Activated T-cell treated with anti-CD3 and anti-CD28 coated beads for 1 hour (primary cell): ENCODE measurements around the gene LRRC45.

Experiments
- DNase-seq: peaks from one replicate; pipeline ENCODE4 v3.0.0-alpha.2; 2020; ENCODE audit warnings: low read depth

LRRC45 gene

DNA sequence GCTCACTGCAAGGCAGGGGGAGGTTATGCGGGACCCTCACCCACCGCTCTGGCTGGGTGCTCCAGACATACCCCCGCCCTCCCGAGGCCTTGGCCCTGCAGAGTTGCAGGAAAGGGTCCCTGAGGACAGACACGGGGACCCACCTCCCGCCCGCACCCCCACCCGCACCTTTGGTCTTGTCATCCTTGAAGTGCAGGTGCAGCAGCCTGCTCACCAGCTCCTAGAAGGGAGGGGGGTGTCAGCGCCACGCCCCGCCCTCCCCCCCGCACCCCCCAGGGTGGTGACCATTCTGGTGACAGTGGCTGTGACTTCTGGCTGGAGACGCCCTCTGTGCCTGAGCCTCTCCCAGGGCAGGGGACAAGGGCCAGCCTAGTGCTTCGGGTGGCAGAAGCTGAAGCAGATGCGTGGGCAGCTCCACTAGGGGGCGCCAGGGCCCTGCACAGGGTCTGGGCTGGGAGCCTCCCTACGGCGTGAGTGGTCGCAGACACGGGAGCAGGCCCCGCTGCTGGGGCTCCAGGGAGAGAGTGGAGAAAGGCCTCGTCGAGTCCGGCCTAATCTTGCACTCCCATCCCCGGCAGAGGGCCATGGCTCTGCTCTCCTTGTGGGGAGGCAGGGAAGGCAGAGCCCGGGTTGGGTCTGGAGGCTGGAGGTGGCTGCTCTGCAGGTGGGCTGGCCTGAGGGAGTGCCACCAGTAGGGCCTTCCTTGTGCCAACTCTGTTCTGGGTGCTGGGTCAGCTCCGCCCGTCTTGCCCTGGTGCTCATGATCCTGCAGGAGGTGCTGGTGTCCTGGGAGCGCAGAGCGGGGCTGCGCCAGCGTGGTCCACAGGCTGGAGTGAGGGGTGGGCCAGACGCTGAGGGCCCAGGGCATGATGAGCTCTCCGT is 3.2 kb upstream of the LRRC45 start:
- peak; percentile 53 for DNase-seq

- DNase-seq, result no peak
These were observed 2.5 kb upstream of the LRRC45 start for GRCh38 chr17:82020572-82021106.

DNA sequence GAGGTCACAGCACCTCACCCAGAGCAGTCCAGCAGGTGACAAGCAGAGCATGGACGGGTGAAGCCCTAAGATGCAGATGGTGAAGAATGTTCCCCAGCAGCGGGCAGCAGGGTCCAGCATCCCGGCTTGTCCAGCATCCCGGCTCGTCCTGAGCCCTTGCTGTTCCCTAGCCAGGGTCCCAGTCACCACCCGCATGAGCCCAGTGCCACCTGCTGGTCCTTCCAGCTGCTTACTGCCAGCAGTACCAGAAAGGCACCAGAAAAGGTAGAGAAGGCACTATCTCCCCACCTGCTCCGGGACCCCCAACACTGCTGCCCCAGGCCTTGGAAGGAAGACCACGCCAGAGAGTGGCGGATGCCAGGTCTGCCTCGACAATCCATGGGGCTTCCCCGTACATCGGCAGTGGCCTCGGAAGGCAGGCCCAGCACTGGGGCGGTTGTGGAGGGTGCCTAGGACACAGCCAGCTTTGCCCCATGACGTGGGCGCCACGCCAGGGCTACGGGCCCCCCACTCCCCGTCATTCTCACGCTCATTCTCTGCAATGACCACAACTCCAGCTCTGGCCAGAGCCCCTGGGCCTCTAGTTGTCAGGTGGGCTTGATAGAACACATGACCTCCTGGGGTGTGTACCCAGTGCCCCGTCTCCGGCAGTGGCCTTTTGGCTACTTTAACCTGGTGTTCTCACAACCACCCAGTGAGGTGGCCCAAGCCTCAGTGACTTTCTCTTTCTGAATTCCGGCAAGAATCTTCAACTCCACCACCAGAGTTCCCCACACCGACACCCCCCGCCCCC is 1.8 kb upstream of the LRRC45 start:
- DNase-seq, result peak; percentile 38

DNA sequence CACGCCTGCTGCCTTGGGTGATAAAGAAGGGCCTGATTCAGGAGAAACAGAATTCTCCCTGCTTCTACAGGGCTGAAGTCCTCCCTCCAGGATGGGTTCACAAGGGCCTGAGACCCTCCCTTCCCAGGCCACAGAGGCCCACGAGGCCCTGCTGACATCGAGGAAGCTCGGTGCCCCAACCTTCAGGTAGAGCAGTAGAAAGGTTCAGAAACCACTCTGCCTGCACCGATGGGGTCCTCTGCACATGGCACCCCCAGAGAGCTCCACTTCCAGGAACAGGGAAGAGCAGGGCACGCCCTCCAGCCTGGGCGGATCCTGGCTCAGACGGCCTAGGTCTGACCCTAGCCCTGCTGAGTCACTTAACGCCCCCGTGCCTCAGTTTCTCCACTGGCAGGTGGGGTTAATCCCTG is 1.2 kb upstream of the LRRC45 start:
- DNase-seq, result no peak

DNA sequence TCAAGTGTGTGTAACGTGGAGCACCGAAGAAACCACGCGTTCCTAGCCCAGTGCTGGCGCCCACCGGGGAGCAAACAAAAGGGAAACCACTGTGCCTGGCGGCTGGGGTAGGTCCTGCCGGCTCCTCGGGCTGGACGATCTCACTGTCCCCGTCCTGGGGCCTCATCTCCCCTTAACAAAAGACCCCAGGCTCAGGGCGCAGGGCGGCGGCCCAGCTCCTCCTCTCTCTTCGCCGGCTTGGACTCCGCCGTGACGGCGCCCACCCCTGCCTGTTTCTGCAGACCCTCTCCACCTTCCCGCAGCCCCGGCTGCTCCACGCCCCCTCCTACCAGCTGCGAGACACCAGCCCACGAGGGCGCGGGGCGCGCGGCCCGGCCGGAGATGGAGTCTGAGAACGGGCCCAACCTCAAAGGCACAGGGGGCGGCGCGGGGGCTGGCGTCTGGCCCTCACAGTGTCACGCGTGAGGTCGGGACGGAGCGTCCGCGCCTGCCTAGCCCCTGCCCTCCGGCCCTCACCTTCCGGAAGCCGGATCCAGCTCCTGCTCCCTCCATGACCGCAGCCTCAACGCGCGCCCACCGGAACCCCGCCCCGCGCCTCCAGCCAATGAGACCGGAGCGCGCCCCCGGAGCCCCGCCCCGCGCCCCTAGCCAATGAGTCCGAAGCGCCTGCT is 660 bp upstream of the LRRC45 start, which contains the start of gene CENPX:
CENPX (minus strand) TSS at position 569 of the 671 bp plus-strand sequence; CDS start at position 552, 17 bp downstream.
- DNase-seq, result no peak

GRCh38 chr17:82023447-82024241 is 539 bp downstream of the LRRC45 start:
- no peak for DNase-seq

DNA sequence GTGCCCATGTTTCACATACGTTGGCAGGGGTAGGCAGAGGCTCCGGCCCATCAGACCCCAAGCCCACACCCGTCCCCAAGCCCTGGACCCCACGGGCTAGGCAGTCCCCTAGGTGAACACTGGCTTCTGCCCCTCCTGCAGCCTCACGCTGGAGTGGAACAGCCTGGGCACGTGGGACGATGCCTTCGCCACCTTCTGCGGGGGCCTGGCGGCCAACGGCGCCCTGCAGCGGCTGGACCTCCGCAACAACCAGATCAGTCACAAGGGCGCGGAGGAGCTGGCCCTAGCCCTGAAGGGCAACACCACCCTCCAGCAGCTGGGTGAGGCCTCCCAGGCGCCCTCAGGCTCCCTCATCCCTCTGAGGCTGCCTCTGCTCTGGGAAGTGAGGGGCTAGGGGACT is 1.8 kb downstream of the LRRC45 start:
- DNase-seq, result no peak

DNA sequence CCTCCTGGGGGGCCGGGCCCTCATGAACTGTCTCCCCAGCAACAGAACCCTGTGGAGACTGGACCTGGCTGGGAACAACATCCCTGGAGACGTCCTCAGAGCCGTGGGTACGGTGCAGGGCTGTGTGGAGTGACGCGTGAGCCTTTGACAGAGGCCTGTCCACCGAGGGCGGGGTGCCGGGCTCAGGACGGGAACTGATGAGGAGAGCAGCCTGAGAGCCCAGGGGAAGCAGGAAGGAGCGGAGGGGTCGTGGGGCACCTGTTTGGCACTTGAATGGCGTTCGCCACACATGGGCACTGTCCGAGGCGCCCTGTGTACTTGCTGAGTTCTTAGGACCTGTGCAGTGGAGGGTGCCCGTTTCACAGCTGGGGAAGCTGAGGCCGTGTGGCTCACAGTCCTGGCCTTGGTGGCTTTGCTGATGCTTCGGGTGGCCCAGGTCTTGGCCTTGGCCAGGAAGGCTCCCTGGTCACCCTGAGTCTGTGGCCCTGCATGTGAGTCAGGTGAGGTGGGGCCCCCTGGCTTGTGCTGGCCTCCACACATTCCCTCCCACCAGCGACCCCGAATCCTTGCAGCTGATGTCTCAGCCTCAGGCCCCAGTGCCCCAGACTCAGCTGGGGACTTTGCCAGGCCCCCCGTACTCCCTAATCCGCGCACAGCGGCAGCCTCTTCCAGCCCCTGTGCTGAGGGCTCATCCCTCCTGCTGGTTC is 2.4 kb downstream of the LRRC45 start:
- DNase-seq, result no peak

DNA sequence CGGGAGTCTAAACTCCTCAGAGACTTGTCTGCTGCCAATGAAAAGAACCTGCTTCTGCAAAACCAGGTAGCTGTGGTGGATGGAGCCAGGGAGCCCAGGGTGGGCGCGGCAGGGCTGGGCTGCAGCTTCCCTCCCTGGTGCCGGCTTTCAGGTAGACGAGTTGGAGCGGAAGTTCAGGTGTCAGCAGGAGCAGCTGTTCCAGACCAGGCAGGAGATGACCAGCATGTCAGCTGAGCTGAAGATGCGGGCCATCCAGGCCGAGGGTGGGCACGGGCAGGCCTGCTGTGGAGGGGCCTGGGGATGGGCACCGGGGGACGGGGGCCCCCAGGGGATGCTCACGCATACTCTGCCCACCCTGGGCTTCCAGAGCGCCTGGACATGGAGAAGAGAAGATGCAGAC is 5.1 kb downstream of the LRRC45 start:
- no peak for DNase-seq

DNA sequence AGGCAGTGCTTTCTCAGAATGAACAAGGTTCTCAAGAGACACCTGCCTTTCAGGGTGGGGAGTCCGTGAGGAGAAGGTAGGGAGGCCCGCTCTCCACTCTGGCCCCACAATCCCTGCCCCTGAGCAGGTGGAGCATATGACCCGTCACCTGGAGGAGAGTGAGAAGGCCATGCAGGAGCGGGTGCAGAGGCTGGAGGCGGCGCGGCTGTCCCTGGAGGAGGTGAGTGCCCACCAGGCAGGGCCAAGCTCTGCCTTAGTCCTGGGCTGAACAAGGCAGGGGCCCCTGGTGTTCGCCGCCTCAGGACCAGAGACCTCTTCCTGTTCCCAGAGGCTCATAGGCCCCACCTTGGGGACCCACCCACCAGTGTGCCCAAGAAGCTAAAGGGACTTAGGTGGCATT is 5.9 kb downstream of the LRRC45 start:
- no peak for DNase-seq

- DNase-seq, result no peak
These were observed 6.3 kb downstream of the LRRC45 start for GRCh38 chr17:82029391-82029790.

DNA sequence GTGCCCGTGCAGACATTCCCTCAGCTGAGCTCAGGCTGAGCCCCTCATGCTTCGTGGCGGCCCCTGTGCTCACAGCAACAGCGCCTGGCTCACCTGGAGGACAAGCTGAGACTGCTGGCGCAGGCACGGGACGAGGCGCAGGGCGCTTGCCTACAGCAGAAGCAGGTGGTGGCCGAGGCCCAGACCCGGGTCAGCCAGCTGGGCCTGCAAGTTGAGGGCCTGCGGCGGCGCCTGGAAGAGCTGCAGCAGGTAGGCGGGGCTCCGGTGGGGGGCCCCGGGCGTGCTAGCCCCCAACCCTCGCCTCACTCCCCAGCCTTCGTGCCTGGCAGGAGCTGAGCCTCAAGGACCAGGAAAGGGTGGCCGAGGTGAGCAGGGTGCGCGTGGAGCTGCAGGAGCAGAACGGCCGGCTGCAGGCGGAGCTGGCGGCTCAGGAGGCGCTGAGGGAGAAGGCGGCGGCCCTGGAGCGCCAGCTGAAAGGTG is 6.9 kb downstream of the LRRC45 start:
- DNase-seq, result no peak

- DNase-seq, result peak; percentile 71
These were observed 7.6 kb downstream of the LRRC45 start for GRCh38 chr17:82030470-82031302.

DNA sequence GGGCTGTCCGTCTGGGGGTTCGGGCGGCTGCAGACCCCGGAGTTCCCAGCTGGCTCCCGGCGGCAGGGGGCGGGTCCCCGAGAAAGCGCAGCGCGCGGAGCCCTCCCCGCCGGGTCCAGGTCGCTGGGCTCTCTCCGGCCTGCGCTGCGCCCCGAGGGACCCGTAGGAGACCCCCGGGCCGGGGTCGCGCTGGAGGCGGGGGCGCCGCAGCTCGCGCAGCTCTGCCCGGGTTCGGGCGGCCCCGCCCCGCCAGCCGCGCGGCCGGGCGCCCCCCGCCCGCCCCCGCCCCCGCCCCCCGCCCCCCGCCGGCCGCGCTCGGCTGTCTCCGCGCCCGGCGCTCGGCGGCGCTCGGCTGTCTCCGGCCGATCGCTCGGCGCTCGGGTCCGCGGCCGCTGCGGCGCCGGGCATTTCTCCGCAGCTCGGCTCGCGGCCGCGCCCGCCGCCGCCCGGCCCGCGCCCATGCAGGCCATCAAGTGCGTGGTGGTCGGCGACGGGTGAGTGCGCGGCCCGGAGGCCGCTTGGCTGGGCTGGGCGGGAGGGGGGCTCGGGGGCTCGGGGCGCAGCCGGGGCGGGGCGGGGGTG is 8.3 kb downstream of the LRRC45 start, which contains the start of gene RAC3:
RAC3 (plus strand) TSS at position 376 of the 582 bp plus-strand sequence; CDS start at position 460, 84 bp downstream.
- no peak for DNase-seq

- no peak for DNase-seq
These were observed 9.0 kb downstream of the LRRC45 start for GRCh38 chr17:82031885-82032627.

- no peak for DNase-seq
These were observed 10.4 kb downstream of the LRRC45 start for GRCh38 chr17:82033359-82034085.

- no peak for DNase-seq
These were observed 11.4 kb downstream of the LRRC45 start for GRCh38 chr17:82034371-82035011.
